BJ (cell line): ENCODE measurements around the gene XDH. TPM values are rescaled to one million over a fixed set of nuclear protein-coding genes. Genes with fewer than 3 reads are reported as not detected.

Experiments
- CTCF ChIA-PET: fragments of 350-600 bp; formaldehyde crosslinking; extraction: SDS; loops from one replicate; lab custom pipeline; 2021; ENCODE audit warnings: antibody characterized with exemption, inconsistent platforms; lab: Yijun Ruan, JAX
- POLR2A ChIA-PET: fragments of 300-600 bp; sonication (Branson Sonifier 250); formaldehyde crosslinking; extraction: SDS; loops from one replicate; lab custom pipeline; 2021; ENCODE audit warnings: antibody characterized with exemption; lab: Charles Lee
- DNase-seq: peaks from one replicate; pipeline ENCODE4 v3.0.0-alpha.2; 2011; ENCODE audit warnings: low read depth
- H3K27me3 ChIP-seq: 2 replicates; pipeline ENCODE4 v1.6.0; 2011; ENCODE audit warnings: low read length; ENCODE audit not compliant: control insufficient read depth, insufficient read depth
- H3K36me3 ChIP-seq: 2 replicates; pipeline ENCODE4 v1.5.1; 2011; ENCODE audit warnings: low read length; ENCODE audit not compliant: control insufficient read depth, insufficient read depth
- H3K4me3 ChIP-seq: 2 replicates; pipeline ENCODE4 v1.5.1; 2011; ENCODE audit warnings: low read depth, mild to moderate bottlenecking, control low read depth, low read length
- CTCF ChIP-seq: IDR thresholded peaks from 2 replicates; pipeline ENCODE4 v1.5.1; 2011; ENCODE audit warnings: low read depth, mild to moderate bottlenecking, control low read depth, inconsistent platforms, low read length, moderate library complexity; ENCODE audit not compliant: insufficient read depth
- polyA plus RNA-seq: library from polyadenylated mRNA; depleted of rRNA; stranded (reverse); fragments of >200 nt; gene quantifications from 2 replicates; pipeline ENCODE4 v1.2.3, GENCODE V29; 2011

Gene XDH
- polyA plus RNA-seq, 1 experiment, result 0.69 TPM

- POLR2A ChIA-PET, result no interaction called here
- DNase-seq, result no peak
- Histone ChIP-seq H3K4me3 (no peak overlapping the region), H3K36me3 (no peaks in the 10 kb centered on the region), H3K27me3 (no peaks in the 10 kb centered on the region)
- TF ChIP-seq CTCF, result no peak
- CTCF ChIA-PET, result interaction anchor here (1.5 kb wide), 1 partner anchor 63 kb away, joined by 4 read pairs; no protein-coding TSS in a partner anchor
Measured at GRCh38 chr2:31397094-31397493, 17.4 kb downstream of the XDH start.

DNA sequence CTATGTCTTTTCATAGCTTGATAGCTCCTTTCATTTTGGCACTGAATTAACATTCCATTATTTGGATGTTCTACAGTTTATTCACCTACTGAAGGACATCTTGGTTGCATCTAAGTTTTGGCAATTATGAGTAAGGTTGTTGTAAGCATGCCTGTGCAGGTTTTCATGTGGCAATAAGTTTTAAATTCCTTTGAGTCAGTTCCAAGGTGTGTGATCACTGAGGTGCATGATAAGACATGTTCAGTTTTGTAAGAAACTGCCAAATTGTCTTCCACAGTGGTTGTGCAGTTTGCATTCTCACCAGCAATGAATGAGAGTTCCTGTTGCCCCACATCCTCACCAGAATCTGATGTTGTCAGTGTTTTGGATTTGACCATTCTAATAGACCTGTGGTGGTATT is 24.2 kb downstream of the XDH start:
- no peak for TF ChIP-seq CTCF
- DNase-seq, result no peak
- Histone ChIP-seq H3K4me3 (no peak overlapping the region), H3K27me3 (no peaks in the 10 kb centered on the region), H3K36me3 (no peaks in the 10 kb centered on the region)
- POLR2A ChIA-PET, result interaction anchor here (0.6 kb wide), 1 partner anchor 54 kb away, joined by 5 read pairs; no protein-coding TSS in a partner anchor
- CTCF ChIA-PET, result no interaction called here

DNA sequence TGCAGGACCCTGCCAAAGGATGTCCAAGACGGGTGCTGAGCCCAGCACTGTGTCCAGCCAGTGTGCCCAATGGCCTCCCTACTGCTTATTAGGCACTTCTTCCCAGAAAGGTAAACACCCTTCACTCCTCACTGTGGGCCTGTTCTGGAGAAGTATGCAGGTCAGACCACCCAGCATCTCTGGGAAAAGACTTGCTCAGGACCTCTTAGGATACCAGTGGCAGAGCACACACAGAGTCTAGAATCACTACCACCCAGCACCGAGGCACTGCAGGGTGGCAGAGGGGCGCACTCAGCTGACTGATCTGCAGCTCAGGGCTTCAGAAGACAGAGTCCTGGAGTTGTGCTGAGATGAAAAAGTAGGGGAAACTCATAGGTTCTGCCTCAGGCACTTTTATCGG is 25.8 kb downstream of the XDH start:
- no peaks in the 10 kb centered on the region for H3K27me3 ChIP-seq
- H3K4me3 ChIP-seq, result no peak overlapping the region
- H3K36me3 ChIP-seq, result no peaks in the 10 kb centered on the region
- ChIA-PET POLR2A (no interaction called here), CTCF (interaction anchor here (0.9 to 1.8 kb wide), 2 partner anchors 52 to 59 kb away, joined by 3 to 4 read pairs; no protein-coding TSS in a partner anchor)
- no peak for TF ChIP-seq CTCF
- no peak for DNase-seq

DNA sequence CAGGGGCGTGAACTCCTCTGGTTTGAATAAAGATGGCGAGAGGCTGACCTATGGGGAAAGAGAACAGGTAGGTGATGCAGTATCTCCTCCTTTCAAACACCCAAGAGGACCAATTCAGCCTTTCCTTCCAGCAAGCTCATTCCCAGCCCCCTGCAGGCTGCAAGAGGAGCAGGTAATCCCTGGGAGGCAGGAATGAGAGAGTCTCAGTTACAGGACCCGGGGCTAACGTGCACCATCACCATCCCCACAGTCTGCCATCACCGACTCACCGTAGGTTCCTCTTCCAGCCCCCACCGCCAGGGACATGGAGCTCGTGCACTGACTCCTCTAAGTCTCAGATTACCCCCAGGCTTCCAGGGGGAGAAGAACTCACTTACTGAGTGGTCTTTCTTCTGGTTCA is 26.7 kb downstream of the XDH start:
- no peak overlapping the region for H3K4me3 ChIP-seq
- no peaks in the 10 kb centered on the region for H3K27me3 ChIP-seq
- no peaks in the 10 kb centered on the region for H3K36me3 ChIP-seq
- DNase-seq, result no peak
- ChIA-PET CTCF (interaction anchor here (0.9 to 2.6 kb wide), 5 partner anchors 16 to 136 kb away, joined by 3 to 6 read pairs (median 4); no protein-coding TSS in a partner anchor), POLR2A (no interaction called here)
- no peak for TF ChIP-seq CTCF

GRCh38 chr2:31386648-31387047 is 27.9 kb downstream of the XDH start:
- ChIA-PET POLR2A (no interaction called here), CTCF (interaction anchor here (1.4 to 2.7 kb wide), 4 partner anchors 9 to 137 kb away, joined by 4 to 9 read pairs (median 6); no protein-coding TSS in a partner anchor)
- Histone ChIP-seq H3K36me3 (no peaks in the 10 kb centered on the region), H3K27me3 (no peaks in the 10 kb centered on the region), H3K4me3 (no peak overlapping the region)
- no peak for DNase-seq
- TF ChIP-seq CTCF, result no peak
